Ascending aorta (tissue), 2 donors: ENCODE data around the gene SMAP2. TPM values are rescaled to one million over a fixed set of nuclear protein-coding genes. Genes with fewer than 3 reads are reported as not detected.

Experiments used
- DNase-seq, 2 donors: peaks; one replicate each; pipeline ENCODE4 v3.0.0-alpha.2; 2019; ENCODE audit warnings: low spot score in 2 of 2
- H3K27ac ChIP-seq, 2 donors: fragments of 200-600 bp; sonication (generic); one replicate each; pipeline ENCODE4 v1.5.1; 2016 to 2017; ENCODE audit warnings: mild to moderate bottlenecking in 1 of 2
- H3K27me3 ChIP-seq: fragments of 200-600 bp; sonication (generic); one replicate; pipeline ENCODE4 v1.5.1; 2017
- H3K36me3 ChIP-seq, 2 donors: fragments of 200-600 bp; sonication (generic); one replicate each; pipeline ENCODE4 v1.5.1; 2016
- H3K4me1 ChIP-seq, 2 donors: fragments of 200-600 bp; sonication (generic); one replicate each; pipeline ENCODE4 v1.5.1; 2016 to 2017; ENCODE audit warnings: mild to moderate bottlenecking in 1 of 2
- H3K4me3 ChIP-seq, 2 donors: fragments of 200-600 bp; sonication (generic); one replicate each; pipeline ENCODE4 v1.5.1; 2016 to 2017; ENCODE audit warnings: mild to moderate bottlenecking in 1 of 2
- H3K9me3 ChIP-seq, 2 donors: fragments of 200-600 bp; sonication (generic); one replicate each; pipeline ENCODE4 v1.5.1; 2016
- intact Hi-C: fragments of 100-400 bp; cut with DNase I; formaldehyde crosslinking; loops from one replicate; pipeline ENCODE4 v1.15.1; 2023
- total RNA-seq: library from RNA; depleted of rRNA; stranded (reverse); fragments of >200 nt; gene quantifications from one replicate; pipeline ENCODE4 v1.1.0, GENCODE V29; 2016
- TF ChIP-seq, protein P1 (sequence below), 3 experiments: fragments of 200-600 bp in 2 of 3; fragments of 450-650 bp in 1 of 3; sonication (generic) in 2 of 3; IDR thresholded peaks; one replicate each; pipeline ENCODE4 v1.5.1; 2016 to 2019; ENCODE audit warnings: antibody characterized with exemption in 3 of 3, mild to moderate bottlenecking in 1 of 3, moderate library complexity in 1 of 3

Gene SMAP2
- total RNA-seq, 1 donor from 2014 or later: 33.5 TPM

DNA sequence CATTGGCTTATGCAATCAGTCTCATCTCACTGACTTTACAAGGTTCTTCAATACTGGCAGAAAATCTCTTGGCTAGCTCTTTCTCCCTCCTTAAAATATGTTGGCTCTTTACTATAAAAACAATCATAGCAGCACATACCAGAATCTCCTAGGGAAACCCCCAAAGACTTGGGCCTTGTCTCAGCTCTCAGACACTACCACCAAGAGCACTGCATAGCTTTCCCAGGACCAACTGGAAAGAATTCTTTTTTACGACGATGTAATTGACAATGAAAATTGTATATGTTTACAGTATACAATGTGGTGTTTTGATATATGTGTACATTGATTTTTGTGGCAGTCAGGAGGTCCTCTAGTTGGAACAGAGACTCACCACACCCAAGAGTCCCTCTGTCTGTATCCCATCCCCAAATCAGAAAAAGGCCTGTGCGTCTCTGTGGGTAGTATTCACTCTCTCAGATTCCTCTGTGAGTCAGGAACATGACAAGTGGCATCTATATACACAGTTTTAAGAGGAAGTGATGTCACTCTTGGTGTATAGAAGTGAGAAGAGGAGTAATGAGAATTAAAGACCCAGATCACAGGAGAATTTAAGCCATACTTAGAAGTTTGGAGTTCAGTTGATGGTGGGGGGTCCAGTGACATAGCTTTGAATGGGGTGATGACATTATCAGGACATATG, 21.1 kb downstream of the SMAP2 start:
- Histone ChIP-seq H3K4me3 (no peak overlapping the region), H3K9me3 (no peaks in the 10 kb centered on the region), H3K27me3 (no peaks in the 10 kb centered on the region), H3K36me3 (no peaks in the 10 kb centered on the region), H3K4me1 (peaks cover 0 to 9% of the 10 kb centered on the region in 2 donors), H3K27ac (peak overlapping the region in 1 of 2 donors; percentile 23)
- intact Hi-C loops: no loop called here
- no peak for DNase-seq
- TF ChIP-seq, protein P1, sequence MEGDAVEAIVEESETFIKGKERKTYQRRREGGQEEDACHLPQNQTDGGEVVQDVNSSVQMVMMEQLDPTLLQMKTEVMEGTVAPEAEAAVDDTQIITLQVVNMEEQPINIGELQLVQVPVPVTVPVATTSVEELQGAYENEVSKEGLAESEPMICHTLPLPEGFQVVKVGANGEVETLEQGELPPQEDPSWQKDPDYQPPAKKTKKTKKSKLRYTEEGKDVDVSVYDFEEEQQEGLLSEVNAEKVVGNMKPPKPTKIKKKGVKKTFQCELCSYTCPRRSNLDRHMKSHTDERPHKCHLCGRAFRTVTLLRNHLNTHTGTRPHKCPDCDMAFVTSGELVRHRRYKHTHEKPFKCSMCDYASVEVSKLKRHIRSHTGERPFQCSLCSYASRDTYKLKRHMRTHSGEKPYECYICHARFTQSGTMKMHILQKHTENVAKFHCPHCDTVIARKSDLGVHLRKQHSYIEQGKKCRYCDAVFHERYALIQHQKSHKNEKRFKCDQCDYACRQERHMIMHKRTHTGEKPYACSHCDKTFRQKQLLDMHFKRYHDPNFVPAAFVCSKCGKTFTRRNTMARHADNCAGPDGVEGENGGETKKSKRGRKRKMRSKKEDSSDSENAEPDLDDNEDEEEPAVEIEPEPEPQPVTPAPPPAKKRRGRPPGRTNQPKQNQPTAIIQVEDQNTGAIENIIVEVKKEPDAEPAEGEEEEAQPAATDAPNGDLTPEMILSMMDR (IDR thresholded peaks at IDR 0.05): no peak

DNA sequence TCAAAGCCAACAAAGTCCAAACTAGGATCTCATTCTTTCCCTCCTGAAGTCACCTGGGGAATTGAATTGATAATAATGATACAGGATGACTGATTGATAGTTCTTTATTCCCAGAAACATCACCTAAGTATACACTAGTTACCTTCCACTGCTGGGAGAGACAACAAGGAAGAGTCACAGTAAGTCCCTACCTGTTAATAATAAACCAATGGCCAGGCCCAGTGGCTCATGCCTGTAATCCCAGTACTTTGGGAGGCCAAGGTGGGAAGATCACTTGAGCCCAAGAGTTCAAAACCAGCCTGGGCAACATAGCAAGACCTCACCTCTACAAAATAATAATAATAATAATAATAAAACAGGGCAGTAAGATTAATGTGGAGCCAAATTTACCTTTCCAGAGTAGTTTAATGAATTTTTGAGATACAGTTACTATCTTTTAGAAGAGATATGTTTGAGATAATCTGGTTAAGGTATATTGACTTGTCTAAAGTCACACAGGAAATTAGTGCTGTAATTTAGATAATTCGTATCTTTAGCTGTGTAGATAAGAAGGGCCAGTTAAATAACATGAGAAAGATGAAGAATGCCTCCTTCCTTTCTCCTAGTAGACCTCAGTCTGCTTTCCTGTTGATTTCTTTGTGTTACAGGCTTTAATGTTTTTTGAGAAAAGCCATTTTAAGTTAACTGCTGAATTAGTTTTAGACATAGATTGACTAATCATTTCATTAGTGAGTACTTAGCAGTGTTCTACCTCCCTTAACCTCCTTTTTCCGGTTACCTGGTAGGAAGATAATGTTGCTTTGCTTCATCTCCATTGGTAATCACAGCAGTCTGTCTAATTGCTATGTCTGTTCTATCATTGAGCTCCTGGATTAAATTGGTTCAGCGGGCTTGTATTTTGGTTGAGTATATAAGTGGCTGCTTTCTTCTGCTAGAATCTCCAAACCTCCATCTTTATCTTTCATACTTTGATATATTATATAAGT, 22.0 kb downstream of the SMAP2 start:
- intact Hi-C loops: no loop called here
- H3K27ac ChIP-seq: peak overlapping the region; percentile 17 to 23
- no peaks in the 10 kb centered on the region for H3K9me3 ChIP-seq
- H3K4me1 ChIP-seq: peaks cover 0 to 9% of the 10 kb centered on the region in 2 donors
- no peaks in the 10 kb centered on the region for H3K27me3 ChIP-seq
- no peaks in the 10 kb centered on the region for H3K36me3 ChIP-seq
- H3K4me3 ChIP-seq: no peak overlapping the region
- TF ChIP-seq, protein P1 (IDR thresholded peaks at IDR 0.05): no peak
- DNase-seq: no peak

- H3K36me3 ChIP-seq: no peaks in the 10 kb centered on the region
- no peaks in the 10 kb centered on the region for H3K9me3 ChIP-seq
- intact Hi-C loops: no loop called here
- H3K27ac ChIP-seq: peak overlapping the region in 1 of 2 donors; percentile 17
- H3K4me3 ChIP-seq: no peak overlapping the region
- TF ChIP-seq, protein P1 (IDR thresholded peaks at IDR 0.05): no peak
- H3K27me3 ChIP-seq: no peaks in the 10 kb centered on the region
- DNase-seq: no peak
- peaks cover 0 to 9% of the 10 kb centered on the region in 2 donors for H3K4me1 ChIP-seq
Observed at GRCh38 chr1:40396420-40396819, 22.9 kb downstream of the SMAP2 start.

- DNase-seq: no peak
- Histone ChIP-seq H3K36me3 (no peaks in the 10 kb centered on the region), H3K9me3 (no peaks in the 10 kb centered on the region), H3K4me3 (no peak overlapping the region), H3K4me1 (peaks cover 0 to 9% of the 10 kb centered on the region in 2 donors), H3K27ac (no peak overlapping the region), H3K27me3 (no peaks in the 10 kb centered on the region)
- TF ChIP-seq, protein P1 (IDR thresholded peaks at IDR 0.05): no peak
- intact Hi-C loops: no loop called here
Observed at GRCh38 chr1:40397258-40397657, 23.7 kb downstream of the SMAP2 start.

DNA sequence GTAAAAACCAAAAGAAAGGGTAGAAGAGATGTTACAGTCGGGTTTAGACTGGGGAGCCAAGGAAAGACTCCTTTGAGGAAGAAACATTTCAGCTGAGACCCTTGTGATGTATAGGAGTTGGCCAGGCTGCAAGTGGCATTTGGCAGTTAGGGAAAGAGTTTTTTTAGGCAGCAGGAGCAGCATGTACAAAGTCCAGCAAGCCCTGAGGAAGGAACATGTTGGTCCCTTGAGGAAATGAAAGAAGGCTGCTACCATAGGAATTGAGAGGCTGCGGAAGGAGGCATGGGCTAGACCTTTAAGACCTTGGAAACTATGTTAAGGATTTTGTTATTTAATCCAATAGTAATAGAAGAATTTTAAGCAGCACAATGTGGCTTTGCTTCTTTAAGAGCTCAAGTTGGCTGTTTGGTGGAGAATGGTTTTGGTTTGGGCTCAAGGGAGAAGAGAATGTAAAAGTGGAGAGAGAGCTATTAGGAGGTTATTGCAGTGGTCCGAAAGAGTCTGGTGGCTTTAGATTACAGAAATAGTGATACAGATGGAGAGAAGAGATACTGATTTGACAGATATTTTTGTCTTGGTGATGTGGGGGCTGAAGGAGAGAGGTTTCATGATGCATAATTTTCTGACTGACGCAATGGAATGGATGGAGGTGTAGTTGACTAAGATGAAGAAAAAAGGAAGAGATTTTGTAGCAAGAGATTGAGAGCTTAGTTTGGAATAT, 26.6 kb downstream of the SMAP2 start:
- H3K36me3 ChIP-seq: no peaks in the 10 kb centered on the region
- TF ChIP-seq, protein P1 (IDR thresholded peaks at IDR 0.05): no peak
- H3K27ac ChIP-seq: no peak overlapping the region
- H3K27me3 ChIP-seq: no peaks in the 10 kb centered on the region
- H3K4me1 ChIP-seq: peaks cover 0 to 3% of the 10 kb centered on the region in 2 donors
- intact Hi-C loops: loop anchor here (5.0 kb wide), 1 partner anchor 63 kb away; no protein-coding TSS in a partner anchor
- DNase-seq: no peak
- no peaks in the 10 kb centered on the region for H3K9me3 ChIP-seq
- no peak overlapping the region for H3K4me3 ChIP-seq
